Panc1 (cell line): Measurements from ENCODE around the gene CACTIN. TPM values are rescaled to one million over a fixed set of nuclear protein-coding genes. Genes with fewer than 3 reads are reported as not detected.

ENCODE experiments used
- ATAC-seq: fragments of 200-7000 bp; cut with Tn5 transposase; 2 replicates; pipeline ENCODE4 v1.9.1; 2020; ENCODE audit warnings: mild to moderate bottlenecking, moderate library complexity
- Bru-seq: library from RNA; stranded (reverse); fragments of 400-500 nt; gene quantifications from one replicate; lab custom pipeline; 2021; lab: Mats Ljungman, UMichigan
- BruChase-seq, 2 experiments: library from RNA; stranded (reverse); fragments of 400-500 nt; gene quantifications; one replicate each; lab custom pipeline; 2021; lab: Mats Ljungman, UMichigan
- BruUV-seq: library from RNA; stranded (reverse); fragments of 400-500 nt; replicated peaks from 2 replicates; lab custom pipeline; 2021; lab: Mats Ljungman, UMichigan
- CTCF ChIA-PET: fragments of 300-600 bp; sonication (Branson Sonifier 250); formaldehyde crosslinking; loops from one replicate; lab custom pipeline; 2022; ENCODE audit warnings: antibody characterized with exemption; lab: Charles Lee
- POLR2A ChIA-PET: fragments of 300-600 bp; sonication (Branson Sonifier 250); formaldehyde crosslinking; loops from one replicate; lab custom pipeline; 2022; ENCODE audit warnings: antibody characterized with exemption; lab: Charles Lee
- DNase-seq: peaks from one replicate; pipeline ENCODE4 v3.0.0-alpha.2; 2010; ENCODE audit warnings: low read depth, low spot score
- H3K27ac ChIP-seq: 2 replicates; pipeline ENCODE4 v1.5.1; 2011; ENCODE audit warnings: mild to moderate bottlenecking, low read length, inconsistent platforms
- H3K27me3 ChIP-seq: fragments of 200-500 bp; sonication (Bioruptor generic); 2 replicates; pipeline ENCODE4 v1.6.0; 2014; ENCODE audit warnings: low read length, inconsistent platforms; ENCODE audit not compliant: control insufficient read depth, insufficient read depth
- H3K36me3 ChIP-seq: fragments of 200-500 bp; sonication (Bioruptor generic); 2 replicates; pipeline ENCODE4 v1.5.1; 2014; ENCODE audit warnings: inconsistent platforms, mild to moderate bottlenecking, low read length, moderate library complexity; ENCODE audit not compliant: control insufficient read depth, insufficient read depth
- H3K4me1 ChIP-seq: 2 replicates; pipeline ENCODE4 v1.5.1; 2011; ENCODE audit warnings: inconsistent platforms, mild to moderate bottlenecking, low read length, moderate library complexity; ENCODE audit not compliant: control insufficient read depth, insufficient read depth
- H3K4me3 ChIP-seq, 2 experiments: 2 replicates each; pipeline ENCODE4 v1.5.1; 2011 to 2012; ENCODE audit warnings: low read depth in 2 of 2, low read length in 2 of 2, mild to moderate bottlenecking in 2 of 2, inconsistent platforms in 1 of 2, moderate library complexity in 1 of 2
- H3K9me3 ChIP-seq: fragments of 200-500 bp; sonication (Bioruptor generic); 2 replicates; pipeline ENCODE4 v1.5.1; 2014; ENCODE audit warnings: low read depth, mild to moderate bottlenecking, inconsistent platforms, low read length, moderate library complexity; ENCODE audit not compliant: control insufficient read depth, insufficient read depth
- CTCF ChIP-seq: fragments of 450-650 bp; IDR thresholded peaks from 2 replicates; pipeline ENCODE4 v1.5.1; 2017; ENCODE audit warnings: mild to moderate bottlenecking
- POLR2AphosphoS5 ChIP-seq: IDR thresholded peaks from 2 replicates; pipeline ENCODE4 v1.6.1; 2012; ENCODE audit warnings: mild to moderate bottlenecking, low read depth, low read length, moderate library complexity
- REST ChIP-seq, 2 experiments: IDR thresholded peaks; 2 replicates each; pipeline ENCODE4 v1.6.1; 2011 to 2012; ENCODE audit warnings: low read depth in 2 of 2, control low read depth in 1 of 2, low read length in 1 of 2, mild to moderate bottlenecking in 1 of 2, moderate library complexity in 1 of 2; ENCODE audit not compliant: insufficient read depth in 1 of 2
- SIN3A ChIP-seq: IDR thresholded peaks from 2 replicates; pipeline ENCODE4 v1.6.1; 2012; ENCODE audit warnings: low read depth, mild to moderate bottlenecking, low read length, moderate library complexity, borderline replicate concordance; ENCODE audit not compliant: insufficient read depth
- TCF7L2 ChIP-seq: IDR thresholded peaks from 2 replicates; pipeline ENCODE4 v1.6.1; 2011; ENCODE audit warnings: mild to moderate bottlenecking, low read depth, low read length, inconsistent platforms
- in situ Hi-C: cut with HindIII; loops from 2 replicates; pipeline ENCODE4 v1.10.0; 2016; ENCODE audit warnings: low sequenced_read_pairs, low pct_unique_long_range_greater_than_20kb
- intact Hi-C: fragments of 100-400 bp; cut with micrococcal nuclease; formaldehyde crosslinking; loops from one replicate; pipeline ENCODE4 v1.10.0; 2022; ENCODE audit not compliant: unreplicated experiment
- long read RNA-seq: library from polyadenylated mRNA; unstranded; transcript quantifications from one replicate; pipeline ENCODE4 v2.0.0, GENCODE V29; 2021; ENCODE audit not compliant: unreplicated experiment
- polyA plus RNA-seq: library from polyadenylated mRNA; unstranded; fragments of >200 nt; gene quantifications from one replicate; pipeline ENCODE4 v1.2.1, GENCODE V29; 2012; ENCODE audit warnings: missing spikeins; ENCODE audit not compliant: insufficient read length
- total RNA-seq: library from RNA; stranded (reverse); gene quantifications from one replicate; pipeline ENCODE4 v1.2.1, GENCODE V29; 2021; ENCODE audit not compliant: unreplicated experiment

CACTIN gene
- 25.2 TPM for total RNA-seq
- polyA plus RNA-seq, result 30.4 TPM
- percentile 55 among the genes with signal in this experiment for Bru-seq, nascent RNA
- percentile 59 among the genes with signal in this experiment for BruChase-seq, experiment 1, labeled RNA remaining after a 2-hour chase
- BruChase-seq, experiment 2, labeled RNA remaining after a 6-hour chase, result percentile 69 among the genes with signal in this experiment
- long read RNA-seq, transcript CACTIN-203 (10 exons, 3,612 nt), result major isoform, 31 of 60 reads
- long read RNA-seq, partial matches to known transcripts, result 10 of 60 reads
- long read RNA-seq, other reads (novel, unspliced or antisense), result 19 of 60 reads

- TF ChIP-seq POLR2AphosphoS5 (peak; percentile 45), CTCF (no peak), TCF7L2 (0 out of 2 replicates have a peak, but pooled peaks have one; percentile 10)
- CTCF ChIA-PET, result interaction anchor here (0.7 kb wide), 1 partner anchor 91 kb away, joined by 8 read pairs; no protein-coding TSS in a partner anchor
- H3K9me3 ChIP-seq, result no peaks in the 10 kb centered on the region
- peak within 1 kb of the TSS; percentile 88 for H3K27ac ChIP-seq
- peak within 1 kb of the TSS; percentile 84 to 93 for H3K4me3 ChIP-seq
- ATAC-seq (peak; percentile 97), DNase-seq (peak; percentile 80)
- H3K36me3 ChIP-seq, result peaks cover 5% of the 10 kb centered on the region; the same call in 1 of the 2 replicates
- in situ Hi-C loops, result no loop called here
- peaks cover 6% of the 10 kb centered on the region for H3K4me1 ChIP-seq
- POLR2A ChIA-PET, result no interaction called here
- no TSS peak for BruUV-seq
- intact Hi-C loops, result no loop called here
- no peaks in the 10 kb centered on the region for H3K27me3 ChIP-seq
These were observed at the start of gene CACTIN for GRCh38 chr19:3626473-3627350. Gene CACTIN, minus strand, starts transcription at chr19:3626790. Its CDS starts 28 bp downstream, at chr19:3626762.

- in situ Hi-C loops, result no loop called here
- ATAC-seq, result no peak
These were observed 48.4 kb upstream of the CACTIN start for GRCh38 chr19:3674784-3675543.

More at GRCh38 chr19:3674784-3675543, 48.4 kb upstream of the CACTIN start:
- Histone ChIP-seq H3K4me1 (peaks cover 7% of the 10 kb centered on the region; the same call in 1 of the 2 replicates), H3K27ac (no peak overlapping the region), H3K9me3 (no peaks in the 10 kb centered on the region), H3K27me3 (no peaks in the 10 kb centered on the region), H3K4me3 (no peak overlapping the region), H3K36me3 (no peaks in the 10 kb centered on the region)
- BruUV-seq, result no TSS peak
- DNase-seq, result no peak
- POLR2A ChIA-PET, result no interaction called here
- CTCF ChIA-PET, result no interaction called here
- intact Hi-C loops, result no loop called here
- no peak for TF ChIP-seq CTCF
- no peak for TF ChIP-seq REST (IDR thresholded peaks at IDR 0.05; ENCODE audit: insufficient read depth in 1 of 2, low read depth in 2 of 2, low read length in 1 of 2)
- no peak for TF ChIP-seq SIN3A
